WI38 (cell line): Measurements from ENCODE around the gene WIZ.

ENCODE experiments used
- H3K4me3 ChIP-seq: 2 replicates; pipeline ENCODE4 v1.5.1; 2011; ENCODE audit warnings: low read depth, mild to moderate bottlenecking, control low read depth, low read length
- CTCF ChIP-seq: IDR thresholded peaks from 2 replicates; pipeline ENCODE4 v1.5.1; 2012; ENCODE audit warnings: low read depth, mild to moderate bottlenecking, control low read depth, low read length

WIZ gene

GRCh38 chr19:15457701-15458484, 8.1 kb upstream of the WIZ start:
- H3K4me3 ChIP-seq, result no peak overlapping the region
- no peak for TF ChIP-seq CTCF

GRCh38 chr19:15456871-15457700, 7.3 kb upstream of the WIZ start:
- no peak overlapping the region for H3K4me3 ChIP-seq
- no peak for TF ChIP-seq CTCF

GRCh38 chr19:15456441-15456840, 6.7 kb upstream of the WIZ start:
- no peak overlapping the region for H3K4me3 ChIP-seq
- TF ChIP-seq CTCF, result no peak

- TF ChIP-seq CTCF, result no peak
- H3K4me3 ChIP-seq, result no peak overlapping the region
These were observed 6.2 kb upstream of the WIZ start for GRCh38 chr19:15455996-15456395.

- H3K4me3 ChIP-seq, result no peak overlapping the region
- no peak for TF ChIP-seq CTCF
These were observed 4.4 kb upstream of the WIZ start for GRCh38 chr19:15453906-15454860.

- TF ChIP-seq CTCF, result peak; percentile 22; the same call in 1 of the 2 replicates
- H3K4me3 ChIP-seq, result peak overlapping the region; percentile 49
These were observed 3.4 kb upstream of the WIZ start for GRCh38 chr19:15453091-15453578.
